ENCODE results near the gene SFPQ.
"Not testable (repeated sequence)": the region's sequence is repeated elsewhere in the genome, so short reads cannot be mapped to it uniquely, and the experiment has no call there.

The SFPQ gene

DNA sequence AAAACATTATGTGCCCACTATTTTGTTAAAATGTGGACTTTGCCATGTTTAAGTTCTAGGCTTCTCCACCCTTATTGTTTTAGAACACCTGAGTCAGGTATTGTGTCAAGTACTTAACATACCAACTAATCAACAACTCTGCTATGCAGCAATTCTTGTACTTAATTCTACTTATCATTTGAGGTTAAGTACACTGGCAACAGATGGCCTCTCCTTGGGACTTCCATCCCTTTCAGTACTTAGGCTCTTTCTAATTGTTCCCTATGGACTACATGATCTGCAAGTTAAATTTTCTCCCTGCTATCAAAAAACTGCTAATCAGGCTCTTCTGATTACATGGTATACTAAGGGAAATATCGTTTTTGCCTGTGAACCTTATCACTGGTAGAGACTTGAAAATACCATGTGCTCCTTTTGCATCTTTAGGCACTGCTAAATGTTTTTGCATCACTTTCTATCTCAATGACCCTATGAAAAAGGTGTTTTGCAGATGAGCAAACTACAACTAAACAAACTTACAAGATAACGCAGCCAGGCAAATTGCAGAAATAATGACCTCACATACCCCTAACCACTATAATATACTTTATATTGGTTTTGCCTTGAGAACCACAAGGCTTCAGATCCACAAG lies 18.9 kb downstream of the SFPQ start:
- TF ChIP-seq, protein P1, sequence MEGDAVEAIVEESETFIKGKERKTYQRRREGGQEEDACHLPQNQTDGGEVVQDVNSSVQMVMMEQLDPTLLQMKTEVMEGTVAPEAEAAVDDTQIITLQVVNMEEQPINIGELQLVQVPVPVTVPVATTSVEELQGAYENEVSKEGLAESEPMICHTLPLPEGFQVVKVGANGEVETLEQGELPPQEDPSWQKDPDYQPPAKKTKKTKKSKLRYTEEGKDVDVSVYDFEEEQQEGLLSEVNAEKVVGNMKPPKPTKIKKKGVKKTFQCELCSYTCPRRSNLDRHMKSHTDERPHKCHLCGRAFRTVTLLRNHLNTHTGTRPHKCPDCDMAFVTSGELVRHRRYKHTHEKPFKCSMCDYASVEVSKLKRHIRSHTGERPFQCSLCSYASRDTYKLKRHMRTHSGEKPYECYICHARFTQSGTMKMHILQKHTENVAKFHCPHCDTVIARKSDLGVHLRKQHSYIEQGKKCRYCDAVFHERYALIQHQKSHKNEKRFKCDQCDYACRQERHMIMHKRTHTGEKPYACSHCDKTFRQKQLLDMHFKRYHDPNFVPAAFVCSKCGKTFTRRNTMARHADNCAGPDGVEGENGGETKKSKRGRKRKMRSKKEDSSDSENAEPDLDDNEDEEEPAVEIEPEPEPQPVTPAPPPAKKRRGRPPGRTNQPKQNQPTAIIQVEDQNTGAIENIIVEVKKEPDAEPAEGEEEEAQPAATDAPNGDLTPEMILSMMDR (IDR thresholded peaks at IDR 0.05; ENCODE audit: control insufficient read depth, insufficient read depth, low read depth, low read length, missing control alignments), result no peak
- no peak for DNase-seq (ENCODE audit: low read depth)

DNA sequence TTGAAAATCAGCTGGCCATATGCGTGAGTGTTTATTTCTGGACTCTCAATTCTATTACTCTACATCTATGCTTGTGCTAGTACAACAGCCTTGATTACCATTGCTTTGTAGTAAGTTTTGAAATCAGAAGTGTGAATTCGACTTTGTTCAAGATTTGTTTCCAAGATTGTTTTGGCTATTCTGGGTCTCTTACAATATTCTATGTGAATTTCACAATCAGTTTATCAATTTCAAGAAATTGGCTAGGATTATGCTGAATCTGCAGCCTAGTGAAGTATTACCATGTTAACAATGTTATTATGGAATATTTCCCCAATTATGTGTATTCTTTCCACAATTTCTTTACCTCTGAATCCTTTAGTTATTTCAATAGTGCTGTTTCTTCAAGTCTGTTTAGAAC lies 19.5 kb downstream of the SFPQ start:
- TF ChIP-seq, protein P1 (IDR thresholded peaks at IDR 0.05; ENCODE audit: control insufficient read depth, insufficient read depth, low read depth, low read length, missing control alignments), result no peak
- H3K4me3 ChIP-seq (ENCODE audit: control insufficient read depth, low read depth, low read length), result no peak overlapping the region

More for the DNA sequence above, 18.9 kb downstream of the SFPQ start:
- no peak overlapping the region for H3K4me3 ChIP-seq (ENCODE audit: control insufficient read depth, low read depth, low read length)

GRCh38 chr1:35172022-35172421 lies 20.9 kb downstream of the SFPQ start:
- no peak overlapping the region for H3K4me3 ChIP-seq (ENCODE audit: control insufficient read depth, low read depth, low read length)
- DNase-seq (ENCODE audit: low read depth), result no peak
- TF ChIP-seq, protein P1 (IDR thresholded peaks at IDR 0.05; ENCODE audit: control insufficient read depth, insufficient read depth, low read depth, low read length, missing control alignments), result no peak

More for the DNA sequence above, 19.5 kb downstream of the SFPQ start:
- no peak for DNase-seq (ENCODE audit: low read depth)

DNA sequence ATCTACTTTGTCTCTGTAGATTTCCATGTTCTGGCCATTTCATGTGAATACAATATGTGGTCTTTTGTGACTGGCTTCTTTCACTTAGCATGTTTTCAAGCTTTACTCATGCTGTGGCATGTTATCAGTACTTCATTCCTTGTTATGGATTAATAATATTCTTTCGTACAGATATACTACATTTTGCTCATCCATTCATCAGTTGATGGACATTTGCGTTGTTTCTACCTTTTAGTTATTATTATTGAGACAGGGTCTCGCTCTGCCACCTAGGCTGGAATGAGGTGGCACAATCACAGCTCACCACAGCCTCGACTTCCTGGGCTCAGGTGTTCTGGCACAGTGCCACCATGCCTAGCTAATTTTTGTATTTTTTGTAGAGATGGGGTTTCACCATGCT lies 21.4 kb downstream of the SFPQ start:
- H3K4me3 ChIP-seq (ENCODE audit: control insufficient read depth, low read depth, low read length), result no peak overlapping the region
- no peak for DNase-seq (ENCODE audit: low read depth)
- TF ChIP-seq, protein P1 (IDR thresholded peaks at IDR 0.05; ENCODE audit: control insufficient read depth, insufficient read depth, low read depth, low read length, missing control alignments), result no peak

GRCh38 chr1:35164893-35165292 lies 28.1 kb downstream of the SFPQ start:
- H3K4me3 ChIP-seq (ENCODE audit: control insufficient read depth, low read depth, low read length), result no peak overlapping the region
- TF ChIP-seq, protein P1 (IDR thresholded peaks at IDR 0.05; ENCODE audit: control insufficient read depth, insufficient read depth, low read depth, low read length, missing control alignments), result no peak
- no peak for DNase-seq (ENCODE audit: low read depth)

DNA sequence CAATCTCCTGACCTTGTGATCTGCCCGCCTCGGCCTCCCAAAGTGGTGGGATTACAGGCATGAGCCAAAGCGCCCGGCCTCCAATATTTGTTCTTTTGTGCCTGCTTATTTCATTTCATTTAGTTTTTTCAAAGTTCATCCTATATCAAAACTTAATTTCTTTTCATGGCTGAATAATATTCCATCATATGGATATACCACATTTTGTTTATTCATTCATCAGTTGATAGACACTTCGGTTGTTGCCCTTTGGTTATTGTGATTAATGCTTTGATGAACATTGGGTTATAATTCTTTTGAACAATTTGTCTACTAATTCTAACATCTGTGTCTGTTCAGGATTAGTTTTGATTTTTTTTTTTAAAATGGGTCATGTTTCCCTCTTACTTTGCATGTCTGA lies 41.7 kb downstream of the SFPQ start:
- TF ChIP-seq, protein P1 (IDR thresholded peaks at IDR 0.05; ENCODE audit: control insufficient read depth, insufficient read depth, low read depth, low read length, missing control alignments), result no peak
- DNase-seq (ENCODE audit: low read depth), result no peak
- no peak overlapping the region for H3K4me3 ChIP-seq (ENCODE audit: control insufficient read depth, low read depth, low read length)

- H3K4me3 ChIP-seq (ENCODE audit: control insufficient read depth, low read depth, low read length); DNase-seq (ENCODE audit: low read depth): not testable (repeated sequence)
Observed at GRCh38 chr1:35145892-35146549, 46.9 kb downstream of the SFPQ start.
